Fibroblast of lung (primary cell): ENCODE data around the gene TSPYL6. TPM values are rescaled to one million over a fixed set of nuclear protein-coding genes. Genes with fewer than 3 reads are reported as not detected.

Experiments used
- DNase-seq, 2 donors: peaks; one replicate each; pipeline versions ENCODE4 v3.0.0 to v3.0.0-alpha.2; 2010; ENCODE audit warnings: low read depth in 2 of 2
- H2AFZ ChIP-seq: 2 replicates; pipeline ENCODE4 v1.5.1; 2012; ENCODE audit warnings: low read length, control low read depth, inconsistent platforms
- H3K27ac ChIP-seq: 2 replicates; pipeline ENCODE4 v1.5.1; 2011; ENCODE audit warnings: low read length, control low read depth; ENCODE audit not compliant: insufficient read depth
- H3K27me3 ChIP-seq: 2 replicates; pipeline ENCODE4 v1.5.1; 2011; ENCODE audit warnings: mild to moderate bottlenecking, low read length; ENCODE audit not compliant: control insufficient read depth, insufficient read depth
- H3K36me3 ChIP-seq: 2 replicates; pipeline ENCODE4 v1.5.1; 2011; ENCODE audit warnings: low read length; ENCODE audit not compliant: control insufficient read depth, insufficient read depth
- H3K4me1 ChIP-seq: 2 replicates; pipeline ENCODE4 v1.5.1; 2011; ENCODE audit warnings: low read length; ENCODE audit not compliant: control insufficient read depth, insufficient read depth; ENCODE audit errors: extremely low read depth
- H3K4me2 ChIP-seq: 2 replicates; pipeline ENCODE4 v1.5.1; 2011; ENCODE audit warnings: low read length, control low read depth; ENCODE audit not compliant: insufficient read depth; ENCODE audit errors: extremely low read depth
- H3K4me3 ChIP-seq, 4 experiments: fragments of 200-600 bp in 1 of 4; sonication (generic) in 1 of 4; replicated peaks in 1 of 4; 2 replicates each; pipeline ENCODE4 v1.5.1; 2011 to 2016; ENCODE audit warnings: low read length in 4 of 4, low read depth in 3 of 4, mild to moderate bottlenecking in 3 of 4, control low read depth in 2 of 4, inconsistent platforms in 1 of 4, mixed read lengths in 1 of 4; ENCODE audit not compliant: insufficient read depth in 1 of 4; ENCODE audit errors: control extremely low read depth in 1 of 4
- H3K79me2 ChIP-seq: 2 replicates; pipeline ENCODE4 v1.5.1; 2012; ENCODE audit warnings: mild to moderate bottlenecking, low read length, inconsistent platforms; ENCODE audit not compliant: control insufficient read depth, insufficient read depth
- H3K9ac ChIP-seq: 2 replicates; pipeline ENCODE4 v1.5.1; 2011; ENCODE audit warnings: mild to moderate bottlenecking, low read length, control low read depth; ENCODE audit not compliant: insufficient read depth
- H3K9me3 ChIP-seq: 2 replicates; pipeline ENCODE4 v1.5.1; 2012; ENCODE audit warnings: low read depth, low read length; ENCODE audit not compliant: control insufficient read depth, insufficient read depth
- H4K20me1 ChIP-seq: 2 replicates; pipeline ENCODE4 v1.5.1; 2011; ENCODE audit warnings: low read length; ENCODE audit not compliant: control insufficient read depth, insufficient read depth; ENCODE audit errors: extremely low read depth
- CTCF ChIP-seq, 2 donors: IDR thresholded peaks in 1 of 2; conservative IDR thresholded peaks in 1 of 2; 1 replicate in 1 of 2; 2 replicates in 1 of 2; pipeline ENCODE4 v1.5.1; 2011 to 2012; ENCODE audit warnings: low read length in 2 of 2, control low read depth in 1 of 2, inconsistent platforms in 1 of 2, low read depth in 1 of 2, mild to moderate bottlenecking in 1 of 2
- EZH2 ChIP-seq: IDR thresholded peaks from 2 replicates; pipeline ENCODE4 v1.5.1; 2012; ENCODE audit warnings: low read length, control low read depth, mild to moderate bottlenecking; ENCODE audit errors: missing control alignments
- polyA plus RNA-seq, 2 donors: library from polyadenylated mRNA; depleted of rRNA in 1 of 2; stranded (reverse) in 1 of 2; unstranded in 1 of 2; fragments of >200 nt; gene quantifications; 2 replicates each; pipeline ENCODE4 v1.2.1, GENCODE V29; 2011 to 2012; ENCODE audit warnings: missing spikeins in 1 of 2
- total RNA-seq: library from RNA; depleted of rRNA; stranded (reverse); fragments of >200 nt; gene quantifications from 2 replicates; pipeline ENCODE4 v1.2.1, GENCODE V29; 2014

The TSPYL6 gene
- total and polyA plus RNA-seq, 2 donors (not counting 1 experiment from before 2014, with no cell fraction given) = not detected

DNA sequence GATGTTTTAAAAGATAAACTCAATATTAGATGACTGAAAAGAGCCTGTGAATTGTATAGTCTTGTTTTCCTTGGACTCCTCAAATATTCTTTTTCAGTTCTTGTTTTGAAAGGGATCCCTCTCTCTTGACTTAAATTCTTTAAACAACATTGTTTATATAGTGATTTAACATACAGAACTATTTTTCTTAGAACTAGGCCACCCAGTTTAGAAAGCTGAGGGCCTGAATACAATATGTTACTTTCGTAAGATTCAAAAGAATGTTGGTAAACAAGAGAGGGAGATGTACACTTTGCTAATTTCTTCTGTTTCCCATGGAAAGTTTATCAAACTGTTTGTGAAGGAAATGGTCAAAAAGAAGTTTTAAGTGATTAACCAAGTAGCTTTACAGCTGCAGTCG is 5.5 kb upstream of the TSPYL6 start:
- TF ChIP-seq CTCF (conservative IDR thresholded peaks at IDR 0.05 in 1 of 2, IDR thresholded peaks at IDR 0.05 in 1 of 2; ENCODE audit: low read depth in 1 of 2, low read length in 2 of 2) (no peak), EZH2 (no peak)

DNA sequence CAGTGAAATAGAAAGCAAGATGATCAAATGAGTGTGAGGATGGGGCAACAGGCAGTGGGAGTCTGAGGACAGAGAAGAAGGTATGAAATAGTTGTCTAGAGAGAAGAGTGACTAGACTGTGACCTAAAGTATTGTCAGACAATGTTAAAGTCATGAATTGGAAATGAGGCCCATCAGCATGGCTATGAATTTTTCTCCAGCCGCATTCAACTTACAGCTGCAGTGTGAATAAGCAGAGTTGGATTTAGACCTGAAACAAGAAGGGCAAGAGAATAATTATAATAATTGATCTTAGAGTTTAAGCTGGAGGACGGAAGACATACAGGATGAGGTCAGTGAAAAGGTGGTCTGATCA is 4.2 kb upstream of the TSPYL6 start:
- no peaks in the 10 kb centered on the region for H3K27me3 ChIP-seq
- H2AFZ ChIP-seq = no peak overlapping the region
- TF ChIP-seq EZH2 = no peak
- TF ChIP-seq CTCF (conservative IDR thresholded peaks at IDR 0.05 in 1 of 2, IDR thresholded peaks at IDR 0.05 in 1 of 2; ENCODE audit: low read depth in 1 of 2, low read length in 2 of 2) = no peak

More for the DNA sequence above, 5.5 kb upstream of the TSPYL6 start:
- H3K4me3 ChIP-seq = no peak overlapping the region
- H3K9me3 ChIP-seq = no peaks in the 10 kb centered on the region
- no peaks in the 10 kb centered on the region for H3K4me1 ChIP-seq
- H3K79me2 ChIP-seq = no peaks in the 10 kb centered on the region
- H3K27me3 ChIP-seq = no peaks in the 10 kb centered on the region
- H2AFZ ChIP-seq = no peak overlapping the region
- H4K20me1 ChIP-seq = no peaks in the 10 kb centered on the region
- DNase-seq = peak in 1 of 2 donors; percentile 33
- no peak overlapping the region for H3K4me2 ChIP-seq
- no peaks in the 10 kb centered on the region for H3K36me3 ChIP-seq
- H3K9ac ChIP-seq = no peak overlapping the region
- H3K27ac ChIP-seq = no peak overlapping the region

DNA sequence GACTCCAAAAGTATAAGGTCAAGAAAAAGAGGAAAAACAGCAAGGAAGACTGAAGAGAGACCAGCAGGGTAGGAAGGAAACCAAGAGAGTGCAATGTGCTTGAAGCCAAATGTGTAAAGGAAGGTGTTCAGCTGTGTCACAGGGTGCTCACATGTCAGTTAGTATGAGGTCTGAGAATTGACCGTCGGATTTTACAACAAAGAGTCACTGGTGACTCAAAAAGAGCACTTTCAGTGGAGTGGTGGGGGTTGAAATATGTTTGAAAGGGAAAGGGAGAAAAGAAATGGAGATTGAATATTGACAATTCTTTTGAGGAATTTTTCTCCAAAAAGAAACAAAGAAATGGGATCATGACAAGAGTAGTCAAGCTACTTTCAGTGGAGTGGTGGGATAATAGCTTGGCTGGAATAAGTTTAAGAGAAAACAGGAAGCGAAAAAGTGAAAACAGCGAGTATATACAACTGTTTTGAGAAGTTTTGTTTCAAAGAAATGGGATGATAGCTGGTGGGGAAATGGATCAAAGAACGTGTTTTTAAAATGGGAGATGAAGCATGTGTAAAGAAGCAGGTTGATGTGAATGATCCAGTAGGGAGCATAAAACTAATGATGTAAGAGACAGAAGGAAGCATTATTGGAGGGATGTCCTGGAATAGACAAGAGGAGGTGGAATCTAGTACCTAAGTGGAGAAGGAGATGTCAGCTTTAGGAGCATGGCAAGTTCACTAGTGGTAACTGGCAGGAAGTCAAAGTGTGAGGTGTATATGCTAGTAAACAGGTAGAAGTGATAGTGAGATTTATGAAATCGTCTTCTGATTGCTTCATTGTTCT is 3.6 kb upstream of the TSPYL6 start:
- H3K4me3 ChIP-seq = no peak overlapping the region
- peak in 1 of 2 donors; percentile 33 for DNase-seq
- H3K27me3 ChIP-seq = no peaks in the 10 kb centered on the region
- H3K9me3 ChIP-seq = no peaks in the 10 kb centered on the region
- no peaks in the 10 kb centered on the region for H3K36me3 ChIP-seq
- H3K79me2 ChIP-seq = no peaks in the 10 kb centered on the region
- H2AFZ ChIP-seq = no peak overlapping the region
- H3K4me2 ChIP-seq = no peak overlapping the region
- no peaks in the 10 kb centered on the region for H3K4me1 ChIP-seq
- TF ChIP-seq CTCF (conservative IDR thresholded peaks at IDR 0.05 in 1 of 2, IDR thresholded peaks at IDR 0.05 in 1 of 2; ENCODE audit: low read depth in 1 of 2, low read length in 2 of 2) (no peak), EZH2 (no peak)
- H3K9ac ChIP-seq = no peak overlapping the region
- no peak overlapping the region for H3K27ac ChIP-seq
- no peaks in the 10 kb centered on the region for H4K20me1 ChIP-seq

More for the DNA sequence above, 4.2 kb upstream of the TSPYL6 start:
- no peaks in the 10 kb centered on the region for H3K79me2 ChIP-seq
- H3K9ac ChIP-seq = no peak overlapping the region
- H3K4me2 ChIP-seq = no peak overlapping the region
- DNase-seq = no peak
- H4K20me1 ChIP-seq = no peaks in the 10 kb centered on the region
- no peak overlapping the region for H3K27ac ChIP-seq
- no peaks in the 10 kb centered on the region for H3K9me3 ChIP-seq
- H3K4me3 ChIP-seq = no peak overlapping the region
- H3K4me1 ChIP-seq = no peaks in the 10 kb centered on the region
- H3K36me3 ChIP-seq = no peaks in the 10 kb centered on the region
